ENCODE results near the gene GOLM1.
"Not testable (repeated sequence)": the region's sequence is repeated elsewhere in the genome, so short reads cannot be mapped to it uniquely, and the experiment has no call there.

Gene GOLM1

GRCh38 chr9:86098824-86099700, at the start of gene GOLM1:
TSS of gene GOLM1 (minus strand) at chr9:86099558. CDS start at chr9:86079320, 20,238 bp downstream.
- Mint-ChIP-seq H3K9me3 (peaks cover 11% of the 10 kb centered on the region), H3K27me3 (ENCODE audit: low read depth, poor library complexity) (peaks cover 22% of the 10 kb centered on the region), H3K4me1 (peaks cover 45% of the 10 kb centered on the region), H3K27ac (peak within 1 kb of the TSS; percentile 94), H3K4me3 (peak within 1 kb of the TSS; percentile 91), H3K36me3 (ENCODE audit: low read depth) (peaks cover 21% of the 10 kb centered on the region)
- TF ChIP-seq, protein P1, sequence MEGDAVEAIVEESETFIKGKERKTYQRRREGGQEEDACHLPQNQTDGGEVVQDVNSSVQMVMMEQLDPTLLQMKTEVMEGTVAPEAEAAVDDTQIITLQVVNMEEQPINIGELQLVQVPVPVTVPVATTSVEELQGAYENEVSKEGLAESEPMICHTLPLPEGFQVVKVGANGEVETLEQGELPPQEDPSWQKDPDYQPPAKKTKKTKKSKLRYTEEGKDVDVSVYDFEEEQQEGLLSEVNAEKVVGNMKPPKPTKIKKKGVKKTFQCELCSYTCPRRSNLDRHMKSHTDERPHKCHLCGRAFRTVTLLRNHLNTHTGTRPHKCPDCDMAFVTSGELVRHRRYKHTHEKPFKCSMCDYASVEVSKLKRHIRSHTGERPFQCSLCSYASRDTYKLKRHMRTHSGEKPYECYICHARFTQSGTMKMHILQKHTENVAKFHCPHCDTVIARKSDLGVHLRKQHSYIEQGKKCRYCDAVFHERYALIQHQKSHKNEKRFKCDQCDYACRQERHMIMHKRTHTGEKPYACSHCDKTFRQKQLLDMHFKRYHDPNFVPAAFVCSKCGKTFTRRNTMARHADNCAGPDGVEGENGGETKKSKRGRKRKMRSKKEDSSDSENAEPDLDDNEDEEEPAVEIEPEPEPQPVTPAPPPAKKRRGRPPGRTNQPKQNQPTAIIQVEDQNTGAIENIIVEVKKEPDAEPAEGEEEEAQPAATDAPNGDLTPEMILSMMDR (IDR thresholded peaks at IDR 0.05) = no peak
- DNase-seq = peak; percentile 81

GRCh38 chr9:86146671-86147070, 47.3 kb upstream of the GOLM1 start:
- not testable (repeated sequence) for H3K4me3 Mint-ChIP-seq; H3K27ac Mint-ChIP-seq; DNase-seq; H3K27me3 Mint-ChIP-seq (ENCODE audit: low read depth, poor library complexity)
- Mint-ChIP-seq H3K4me1 (peaks cover 38% of the 10 kb centered on the region), H3K9me3 (peaks cover 46% of the 10 kb centered on the region), H3K36me3 (ENCODE audit: low read depth) (peaks cover 23% of the 10 kb centered on the region)

DNA sequence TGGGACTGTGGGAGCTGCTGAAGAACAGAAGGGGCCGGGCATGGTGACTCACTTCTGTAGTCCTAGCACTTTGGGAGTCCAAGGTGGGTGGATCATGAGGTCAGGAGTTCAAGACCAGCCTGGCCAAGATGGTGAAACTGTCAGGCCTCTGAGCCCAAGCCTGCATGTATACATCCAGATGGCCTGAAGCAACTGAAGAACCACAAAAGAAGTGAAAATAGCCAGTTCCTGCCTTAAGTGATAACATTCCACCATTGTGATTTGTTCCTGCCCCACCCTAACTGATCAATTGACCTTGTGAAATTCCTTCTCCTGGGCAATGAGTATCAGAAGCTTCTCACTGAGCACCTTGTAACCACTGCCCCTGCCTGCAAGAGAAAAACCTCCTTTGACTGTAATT, 46.6 kb upstream of the GOLM1 start:
- peaks cover 45% of the 10 kb centered on the region for H3K4me1 Mint-ChIP-seq
- DNase-seq; H3K27me3 Mint-ChIP-seq (ENCODE audit: low read depth, poor library complexity); H3K4me3 Mint-ChIP-seq; H3K27ac Mint-ChIP-seq: not testable (repeated sequence)
- H3K9me3 Mint-ChIP-seq = peaks cover 46% of the 10 kb centered on the region
- H3K36me3 Mint-ChIP-seq (ENCODE audit: low read depth) = peaks cover 23% of the 10 kb centered on the region

- Mint-ChIP-seq H3K36me3 (ENCODE audit: low read depth) (peaks cover 23% of the 10 kb centered on the region), H3K9me3 (peaks cover 35% of the 10 kb centered on the region), H3K4me3 (no peak overlapping the region), H3K27ac (no peak overlapping the region), H3K4me1 (peaks cover 46% of the 10 kb centered on the region), H3K27me3 (ENCODE audit: low read depth, poor library complexity) (peaks cover 6% of the 10 kb centered on the region)
- no peak for DNase-seq
- TF ChIP-seq, protein P1 (IDR thresholded peaks at IDR 0.05) = no peak
Measured at GRCh38 chr9:86142973-86143372, 43.6 kb upstream of the GOLM1 start.

- TF ChIP-seq, protein P1 (IDR thresholded peaks at IDR 0.05) = no peak
- peak overlapping the region; percentile 90 for H3K27ac Mint-ChIP-seq
- peaks cover 6% of the 10 kb centered on the region for H3K27me3 Mint-ChIP-seq (ENCODE audit: low read depth, poor library complexity)
- peak; percentile 44 for DNase-seq
- peaks cover 46% of the 10 kb centered on the region for H3K4me1 Mint-ChIP-seq
- peaks cover 24% of the 10 kb centered on the region for H3K9me3 Mint-ChIP-seq
- H3K36me3 Mint-ChIP-seq (ENCODE audit: low read depth) = peaks cover 15% of the 10 kb centered on the region
- no peak overlapping the region for H3K4me3 Mint-ChIP-seq
Measured at GRCh38 chr9:86141843-86142242, 42.5 kb upstream of the GOLM1 start.

DNA sequence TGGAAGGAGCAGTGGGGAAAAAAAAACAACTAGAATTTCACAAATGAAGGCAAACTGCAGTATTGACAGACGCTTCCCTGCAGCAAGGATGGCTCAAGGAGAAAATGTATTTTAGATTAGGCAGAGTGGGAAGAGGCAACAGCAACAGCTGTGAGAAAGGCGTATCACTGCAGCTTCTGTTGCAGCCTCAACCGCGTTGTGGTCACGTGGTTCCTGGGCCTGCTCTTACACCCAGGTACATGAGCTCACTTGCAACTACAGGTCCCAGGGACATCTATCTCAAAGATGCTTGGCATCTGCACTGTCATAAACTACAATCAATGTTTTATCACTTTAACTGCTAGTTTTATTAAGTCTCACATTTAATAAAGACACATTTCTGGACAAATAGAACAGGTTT, 36.0 kb upstream of the GOLM1 start:
- peaks cover 5% of the 10 kb centered on the region for H3K36me3 Mint-ChIP-seq (ENCODE audit: low read depth)
- no peak for DNase-seq
- no peak overlapping the region for H3K4me3 Mint-ChIP-seq
- H3K9me3 Mint-ChIP-seq = no peaks in the 10 kb centered on the region
- H3K4me1 Mint-ChIP-seq = peaks cover 10% of the 10 kb centered on the region
- TF ChIP-seq, protein P1 (IDR thresholded peaks at IDR 0.05) = no peak
- no peaks in the 10 kb centered on the region for H3K27me3 Mint-ChIP-seq (ENCODE audit: low read depth, poor library complexity)
- no peak overlapping the region for H3K27ac Mint-ChIP-seq

- Mint-ChIP-seq H3K4me3 (no peak overlapping the region), H3K27me3 (ENCODE audit: low read depth, poor library complexity) (peaks cover 5% of the 10 kb centered on the region), H3K27ac (no peak overlapping the region), H3K36me3 (ENCODE audit: low read depth) (peaks cover 5% of the 10 kb centered on the region), H3K4me1 (peaks cover 13% of the 10 kb centered on the region), H3K9me3 (peaks cover 3% of the 10 kb centered on the region)
- no peak for DNase-seq
- TF ChIP-seq, protein P1 (IDR thresholded peaks at IDR 0.05) = no peak
Measured at GRCh38 chr9:86134361-86134760, 35.0 kb upstream of the GOLM1 start.
